ENCODE results near the gene SND1.

DNA sequence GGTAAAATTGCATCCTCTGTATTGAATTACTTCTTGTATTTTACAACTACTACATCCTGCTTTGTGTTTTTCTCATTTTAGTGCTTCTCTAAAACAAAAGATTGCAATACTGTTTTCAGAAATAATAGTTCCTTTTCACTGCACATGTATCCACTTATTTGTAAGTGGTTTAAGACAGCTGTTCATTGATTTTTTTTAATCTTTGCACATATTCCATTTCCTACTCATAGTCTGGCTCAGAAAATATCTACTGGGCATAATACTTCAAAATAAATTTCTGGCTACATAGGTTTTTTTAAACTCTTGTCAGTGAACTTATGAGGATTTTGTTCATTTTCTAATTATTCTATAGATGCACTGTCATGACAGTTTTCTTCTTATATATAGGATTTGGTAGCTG, 54.8 kb downstream of the SND1 start:
- TF ChIP-seq, protein P1, sequence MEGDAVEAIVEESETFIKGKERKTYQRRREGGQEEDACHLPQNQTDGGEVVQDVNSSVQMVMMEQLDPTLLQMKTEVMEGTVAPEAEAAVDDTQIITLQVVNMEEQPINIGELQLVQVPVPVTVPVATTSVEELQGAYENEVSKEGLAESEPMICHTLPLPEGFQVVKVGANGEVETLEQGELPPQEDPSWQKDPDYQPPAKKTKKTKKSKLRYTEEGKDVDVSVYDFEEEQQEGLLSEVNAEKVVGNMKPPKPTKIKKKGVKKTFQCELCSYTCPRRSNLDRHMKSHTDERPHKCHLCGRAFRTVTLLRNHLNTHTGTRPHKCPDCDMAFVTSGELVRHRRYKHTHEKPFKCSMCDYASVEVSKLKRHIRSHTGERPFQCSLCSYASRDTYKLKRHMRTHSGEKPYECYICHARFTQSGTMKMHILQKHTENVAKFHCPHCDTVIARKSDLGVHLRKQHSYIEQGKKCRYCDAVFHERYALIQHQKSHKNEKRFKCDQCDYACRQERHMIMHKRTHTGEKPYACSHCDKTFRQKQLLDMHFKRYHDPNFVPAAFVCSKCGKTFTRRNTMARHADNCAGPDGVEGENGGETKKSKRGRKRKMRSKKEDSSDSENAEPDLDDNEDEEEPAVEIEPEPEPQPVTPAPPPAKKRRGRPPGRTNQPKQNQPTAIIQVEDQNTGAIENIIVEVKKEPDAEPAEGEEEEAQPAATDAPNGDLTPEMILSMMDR (IDR thresholded peaks at IDR 0.05; ENCODE audit: insufficient read depth, low read length): no peak
- TF ChIP-seq GABPA (IDR thresholded peaks at IDR 0.05; ENCODE audit: low read depth) (no peak), POLR2AphosphoS5 (IDR thresholded peaks at IDR 0.05; ENCODE audit: low read depth) (no peak), SPI1 (IDR thresholded peaks at IDR 0.05; ENCODE audit: borderline replicate concordance, low read depth) (no peak)
- TF ChIP-seq, protein P2, sequence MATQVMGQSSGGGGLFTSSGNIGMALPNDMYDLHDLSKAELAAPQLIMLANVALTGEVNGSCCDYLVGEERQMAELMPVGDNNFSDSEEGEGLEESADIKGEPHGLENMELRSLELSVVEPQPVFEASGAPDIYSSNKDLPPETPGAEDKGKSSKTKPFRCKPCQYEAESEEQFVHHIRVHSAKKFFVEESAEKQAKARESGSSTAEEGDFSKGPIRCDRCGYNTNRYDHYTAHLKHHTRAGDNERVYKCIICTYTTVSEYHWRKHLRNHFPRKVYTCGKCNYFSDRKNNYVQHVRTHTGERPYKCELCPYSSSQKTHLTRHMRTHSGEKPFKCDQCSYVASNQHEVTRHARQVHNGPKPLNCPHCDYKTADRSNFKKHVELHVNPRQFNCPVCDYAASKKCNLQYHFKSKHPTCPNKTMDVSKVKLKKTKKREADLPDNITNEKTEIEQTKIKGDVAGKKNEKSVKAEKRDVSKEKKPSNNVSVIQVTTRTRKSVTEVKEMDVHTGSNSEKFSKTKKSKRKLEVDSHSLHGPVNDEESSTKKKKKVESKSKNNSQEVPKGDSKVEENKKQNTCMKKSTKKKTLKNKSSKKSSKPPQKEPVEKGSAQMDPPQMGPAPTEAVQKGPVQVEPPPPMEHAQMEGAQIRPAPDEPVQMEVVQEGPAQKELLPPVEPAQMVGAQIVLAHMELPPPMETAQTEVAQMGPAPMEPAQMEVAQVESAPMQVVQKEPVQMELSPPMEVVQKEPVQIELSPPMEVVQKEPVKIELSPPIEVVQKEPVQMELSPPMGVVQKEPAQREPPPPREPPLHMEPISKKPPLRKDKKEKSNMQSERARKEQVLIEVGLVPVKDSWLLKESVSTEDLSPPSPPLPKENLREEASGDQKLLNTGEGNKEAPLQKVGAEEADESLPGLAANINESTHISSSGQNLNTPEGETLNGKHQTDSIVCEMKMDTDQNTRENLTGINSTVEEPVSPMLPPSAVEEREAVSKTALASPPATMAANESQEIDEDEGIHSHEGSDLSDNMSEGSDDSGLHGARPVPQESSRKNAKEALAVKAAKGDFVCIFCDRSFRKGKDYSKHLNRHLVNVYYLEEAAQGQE (IDR thresholded peaks at IDR 0.05; ENCODE audit: insufficient replicate concordance, low read depth): no peak

Measured in HL-60 (cell line).